ENCODE results near the gene QRSL1. TPM values are rescaled to one million over a fixed set of nuclear protein-coding genes. Genes with fewer than 3 reads are reported as not detected.

QRSL1 gene
- total and polyA plus RNA-seq, 12 donors = 4.8 to 23.0 (median 11.0) TPM

- peaks cover 0 to 8% of the 10 kb centered on the region in 2 donors for H3K4me1 ChIP-seq (replicated peaks in 1 of 2)
- H3K36me3 ChIP-seq (replicated peaks in 1 of 2) = no peaks in the 10 kb centered on the region
- no peak overlapping the region for H3K27ac ChIP-seq
- H3K9me3 ChIP-seq (replicated peaks in 1 of 3) = no peaks in the 10 kb centered on the region
- no peaks in the 10 kb centered on the region for H3K27me3 ChIP-seq
- WGBS, 4 donors = 65 to 80% (median 77%) methylated on average over 6 of the region's 6 CpGs
- TF ChIP-seq CTCF (IDR thresholded peaks at IDR 0.05) = no peak
- no peak overlapping the region for H3K4me3 ChIP-seq
- DNase-seq = no peak
- intact Hi-C loops (cut with DNase I) = no loop called here
Measured at GRCh38 chr6:106688177-106688951, 59.0 kb downstream of the QRSL1 start.

- no peak for TF ChIP-seq POLR2A (IDR thresholded peaks at IDR 0.05)
- TF ChIP-seq CTCF (IDR thresholded peaks at IDR 0.05) = no peak
- H3K36me3 ChIP-seq (replicated peaks in 1 of 2) = no peaks in the 10 kb centered on the region
- H3K27me3 ChIP-seq = no peaks in the 10 kb centered on the region
- no peak overlapping the region for H3K27ac ChIP-seq
- no peak overlapping the region for H3K4me3 ChIP-seq
- peak; percentile 24 to 84 (median 69) for DNase-seq
- H3K9me3 ChIP-seq (replicated peaks in 1 of 3) = no peaks in the 10 kb centered on the region
- H3K4me1 ChIP-seq (replicated peaks in 1 of 2) = peaks cover 0 to 8% of the 10 kb centered on the region in 2 donors
- WGBS, 4 donors = 33 to 40% (median 37%) methylated on average over 6 of the region's 6 CpGs
- intact Hi-C loops (cut with DNase I) = no loop called here
Measured at GRCh38 chr6:106692112-106692818, 62.9 kb downstream of the QRSL1 start.

DNA sequence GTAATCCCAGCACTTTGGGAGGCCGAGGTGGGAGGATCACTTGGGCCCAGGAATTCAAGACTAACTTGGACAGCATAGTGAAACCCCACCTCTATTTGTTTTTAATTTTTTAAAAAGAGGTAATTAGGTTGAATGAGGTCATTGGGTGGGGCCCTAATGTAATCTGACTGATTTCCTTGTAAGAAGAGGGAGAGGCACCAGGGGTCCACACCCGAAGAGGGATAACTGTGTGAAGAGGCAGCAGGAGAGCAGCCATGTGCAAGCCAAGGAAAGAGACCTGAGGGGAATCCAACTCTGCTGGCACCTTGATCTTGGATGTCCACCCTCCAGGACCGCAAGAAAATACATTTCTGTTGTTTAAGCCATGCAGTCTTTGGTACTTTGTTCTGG, 63.4 kb downstream of the QRSL1 start:
- no peak for DNase-seq
- intact Hi-C loops (cut with DNase I) = no loop called here
- Histone ChIP-seq H3K27ac (no peak overlapping the region), H3K27me3 (no peaks in the 10 kb centered on the region), H3K36me3 (replicated peaks in 1 of 2) (no peaks in the 10 kb centered on the region), H3K4me1 (replicated peaks in 1 of 2) (peaks cover 0 to 8% of the 10 kb centered on the region in 2 donors), H3K9me3 (replicated peaks in 1 of 3) (no peaks in the 10 kb centered on the region), H3K4me3 (no peak overlapping the region)
- 88 to 97% (median 90%) methylated on average over 3 of the region's 3 CpGs for WGBS, 4 donors
- TF ChIP-seq CTCF (IDR thresholded peaks at IDR 0.05) (no peak), POLR2A (IDR thresholded peaks at IDR 0.05) (no peak)

DNA sequence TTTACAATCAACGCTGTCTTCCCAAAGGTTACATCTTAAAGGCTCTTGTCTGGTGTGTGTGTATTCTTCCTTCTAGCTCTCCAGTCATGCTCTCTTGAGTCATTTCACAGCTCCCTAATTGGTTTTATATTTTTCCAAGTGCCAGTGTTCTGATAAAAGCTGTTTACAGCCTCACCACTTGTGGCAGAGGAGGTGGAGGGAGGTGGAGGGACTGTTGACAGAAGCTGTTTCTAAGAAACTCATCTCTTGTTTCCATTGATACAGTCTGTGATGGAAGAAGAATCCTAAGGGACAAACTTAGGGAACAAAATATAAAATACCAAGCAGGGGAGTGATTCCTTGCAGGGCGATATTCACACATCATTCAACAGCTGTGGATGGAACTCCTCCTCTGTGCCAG, 64.0 kb downstream of the QRSL1 start:
- 88 to 92% (median 91%) methylated on average over 2 of the region's 2 CpGs for WGBS, 4 donors
- TF ChIP-seq CTCF (IDR thresholded peaks at IDR 0.05) (no peak), POLR2A (IDR thresholded peaks at IDR 0.05) (no peak)
- intact Hi-C loops (cut with DNase I) = no loop called here
- H3K4me3 ChIP-seq = no peak overlapping the region
- H3K4me1 ChIP-seq (replicated peaks in 1 of 2) = peaks cover 0 to 8% of the 10 kb centered on the region in 2 donors
- no peaks in the 10 kb centered on the region for H3K36me3 ChIP-seq (replicated peaks in 1 of 2)
- DNase-seq = no peak
- no peaks in the 10 kb centered on the region for H3K9me3 ChIP-seq (replicated peaks in 1 of 3)
- H3K27me3 ChIP-seq = no peaks in the 10 kb centered on the region
- H3K27ac ChIP-seq = no peak overlapping the region
